ENCODE measurements around the gene CCDC63. TPM values are rescaled to one million over a fixed set of nuclear protein-coding genes. Genes with fewer than 3 reads are reported as not detected.
A peak's percentile ranks its signal among the peaks of the same experiment; 100 is the strongest.
"Not testable (repeated sequence)": the region's sequence is repeated elsewhere in the genome, so short reads cannot be mapped to it uniquely, and the experiment has no call there.

The CCDC63 gene
- total and polyA plus RNA-seq, 5 donors from 2014 or later: not detected

DNA sequence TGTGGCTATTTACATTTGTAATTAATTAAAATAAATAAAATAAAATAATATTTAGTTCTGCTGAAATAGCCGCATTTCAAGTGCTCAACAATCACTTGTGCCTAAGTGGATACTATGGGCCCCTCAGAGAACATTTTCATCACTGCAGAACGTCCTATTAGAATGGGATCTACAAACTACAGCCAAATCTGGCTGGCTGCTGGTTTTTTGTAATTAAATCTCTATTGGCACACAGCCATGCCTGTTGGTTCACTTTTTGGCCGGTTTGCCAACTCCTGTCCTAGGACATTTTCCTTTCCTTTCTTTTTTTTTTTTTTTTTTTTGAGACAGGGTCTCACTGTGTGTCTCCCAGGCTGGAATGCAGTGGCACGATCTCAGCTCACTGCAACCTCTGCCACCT lies 9.8 kb downstream of the CCDC63 start:
- Histone ChIP-seq H3K27me3 (ENCODE audit: control insufficient read depth, insufficient read depth, low read length) (no peaks in the 10 kb centered on the region), H3K4me1 (ENCODE audit: control insufficient read depth, insufficient read depth, low read length, poor library complexity, severe bottlenecking) (no peaks in the 10 kb centered on the region), H3K9me3 (ENCODE audit: control insufficient read depth in 2 of 2, low read length in 2 of 2) (no peaks in the 10 kb centered on the region), H3K36me3 (ENCODE audit: control insufficient read depth, insufficient read depth, low read length) (no peaks in the 10 kb centered on the region), H3K4me3 (ENCODE audit: low read depth, low read length) (no peak overlapping the region), H3K27ac (ENCODE audit: insufficient read depth, low read length, poor library complexity, severe bottlenecking) (no peak overlapping the region)
- Mint-ChIP-seq H3K27me3 (peaks cover 5% of the 10 kb centered on the region), H3K4me3 (no peak overlapping the region), H3K27ac (no peak overlapping the region), H3K4me1 (peaks cover 0 to 8% (median 0%) of the 10 kb centered on the region in 4 donors), H3K9me3 (peaks cover 0 to 2% (median 0%) of the 10 kb centered on the region in 7 donors), H3K36me3 (no peaks in the 10 kb centered on the region)
- no peak for DNase-seq
- ATAC-seq (ENCODE audit: low read depth in 2 of 2): no peak

DNA sequence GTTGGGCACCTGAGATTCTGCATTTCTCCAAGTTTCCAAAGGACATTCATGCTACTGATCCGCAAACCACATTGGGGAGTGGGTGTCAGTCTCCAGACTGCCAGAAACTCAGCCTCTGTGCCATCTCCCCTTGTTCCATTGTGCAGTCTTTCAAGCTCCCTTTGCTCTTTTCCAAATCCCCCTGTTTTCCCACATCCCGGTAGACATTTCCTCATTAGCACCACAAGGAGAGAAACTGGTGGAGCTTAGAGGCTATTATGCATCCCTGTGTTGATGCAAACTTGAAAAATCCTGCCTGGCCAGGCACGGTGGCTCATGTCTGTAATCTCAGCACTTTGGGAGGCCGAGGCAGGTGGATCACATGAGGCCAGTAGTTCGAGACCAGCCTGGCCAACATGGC lies 10.7 kb downstream of the CCDC63 start:
- Mint-ChIP-seq H3K9me3 (peaks cover 0 to 3% (median 0%) of the 10 kb centered on the region in 7 donors), H3K27me3 (peaks cover 5% of the 10 kb centered on the region), H3K4me1 (peaks cover 0 to 8% (median under 1%) of the 10 kb centered on the region in 4 donors), H3K4me3 (no peak overlapping the region), H3K36me3 (no peaks in the 10 kb centered on the region), H3K27ac (peak overlapping the region in 1 of 3 donors; percentile 69)
- H3K36me3 ChIP-seq (ENCODE audit: control insufficient read depth, insufficient read depth, low read length): no peaks in the 10 kb centered on the region
- ATAC-seq (ENCODE audit: low read depth in 2 of 2) (no peak), DNase-seq (no peak)
- no peaks in the 10 kb centered on the region for H3K4me1 ChIP-seq (ENCODE audit: control insufficient read depth, insufficient read depth, low read length, poor library complexity, severe bottlenecking)
- no peaks in the 10 kb centered on the region for H3K27me3 ChIP-seq (ENCODE audit: control insufficient read depth, insufficient read depth, low read length)
- H3K27ac ChIP-seq (ENCODE audit: insufficient read depth, low read length, poor library complexity, severe bottlenecking): no peak overlapping the region
- no peak overlapping the region for H3K4me3 ChIP-seq (ENCODE audit: low read depth, low read length)
- no peaks in the 10 kb centered on the region for H3K9me3 ChIP-seq (ENCODE audit: control insufficient read depth in 2 of 2, low read length in 2 of 2)

DNA sequence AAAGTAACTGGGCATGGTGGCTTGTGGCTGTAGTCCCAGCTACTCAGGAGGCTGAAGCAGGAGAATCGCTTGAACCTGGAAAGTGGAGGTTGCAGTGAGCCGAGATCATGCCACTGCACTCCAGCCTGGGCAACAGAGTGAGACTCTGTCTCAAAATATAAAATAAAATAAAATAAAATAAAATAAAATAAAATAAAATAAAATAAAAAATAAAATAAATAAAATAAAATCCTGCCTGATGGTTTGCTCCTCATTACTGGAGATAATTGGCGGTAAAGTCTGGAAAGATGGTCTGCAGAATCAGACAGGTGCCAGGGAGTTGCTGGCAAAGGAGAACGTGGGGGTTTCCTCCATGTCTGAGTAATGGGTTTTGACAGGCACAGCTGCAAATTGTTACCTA lies 11.2 kb downstream of the CCDC63 start:
- not testable (repeated sequence) for ATAC-seq (ENCODE audit: low read depth in 2 of 2); H3K36me3 ChIP-seq (ENCODE audit: control insufficient read depth, insufficient read depth, low read length); H3K4me3 Mint-ChIP-seq; H3K4me1 ChIP-seq (ENCODE audit: control insufficient read depth, insufficient read depth, low read length, poor library complexity, severe bottlenecking); H3K9me3 ChIP-seq (ENCODE audit: control insufficient read depth in 2 of 2, low read length in 2 of 2); H3K27ac ChIP-seq (ENCODE audit: insufficient read depth, low read length, poor library complexity, severe bottlenecking); H3K4me3 ChIP-seq (ENCODE audit: low read depth, low read length); H3K27me3 Mint-ChIP-seq; H3K4me1 Mint-ChIP-seq; H3K27me3 ChIP-seq (ENCODE audit: control insufficient read depth, insufficient read depth, low read length); H3K9me3 Mint-ChIP-seq; DNase-seq; H3K36me3 Mint-ChIP-seq
- peak overlapping the region in 1 of 3 donors; percentile 69 for H3K27ac Mint-ChIP-seq

DNA sequence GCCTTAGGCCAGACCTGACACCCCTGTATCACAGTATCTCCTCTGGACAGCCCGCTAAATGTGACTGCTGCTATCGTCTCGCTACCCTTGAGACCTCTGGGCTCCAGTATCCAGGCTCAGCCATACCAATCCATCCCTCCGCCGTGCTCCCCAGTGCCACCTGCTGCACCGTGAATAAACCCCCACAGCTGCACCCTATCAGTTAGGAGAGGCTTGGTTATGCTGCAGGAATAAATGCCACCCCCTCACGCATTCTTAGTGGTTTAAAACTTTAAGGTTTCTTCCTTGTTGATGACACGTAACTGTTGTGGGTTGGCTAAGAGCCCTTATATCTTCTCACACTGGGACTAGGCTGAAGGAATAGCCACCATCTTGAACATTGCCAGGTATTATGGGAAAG lies 12.1 kb downstream of the CCDC63 start:
- DNase-seq (no peak), ATAC-seq (ENCODE audit: low read depth in 2 of 2) (no peak)
- no peak overlapping the region for H3K4me3 ChIP-seq (ENCODE audit: low read depth, low read length)
- Mint-ChIP-seq H3K36me3 (no peaks in the 10 kb centered on the region), H3K27ac (no peak overlapping the region), H3K4me3 (no peak overlapping the region), H3K27me3 (peaks cover 2% of the 10 kb centered on the region), H3K4me1 (peaks cover 0 to 8% (median under 1%) of the 10 kb centered on the region in 4 donors), H3K9me3 (peaks cover 0 to 3% (median 0%) of the 10 kb centered on the region in 7 donors)
- H3K9me3 ChIP-seq (ENCODE audit: control insufficient read depth in 2 of 2, low read length in 2 of 2): no peaks in the 10 kb centered on the region
- no peaks in the 10 kb centered on the region for H3K27me3 ChIP-seq (ENCODE audit: control insufficient read depth, insufficient read depth, low read length)
- H3K36me3 ChIP-seq (ENCODE audit: control insufficient read depth, insufficient read depth, low read length): no peaks in the 10 kb centered on the region
- H3K4me1 ChIP-seq (ENCODE audit: control insufficient read depth, insufficient read depth, low read length, poor library complexity, severe bottlenecking): no peaks in the 10 kb centered on the region
- no peak overlapping the region for H3K27ac ChIP-seq (ENCODE audit: insufficient read depth, low read length, poor library complexity, severe bottlenecking)

DNA sequence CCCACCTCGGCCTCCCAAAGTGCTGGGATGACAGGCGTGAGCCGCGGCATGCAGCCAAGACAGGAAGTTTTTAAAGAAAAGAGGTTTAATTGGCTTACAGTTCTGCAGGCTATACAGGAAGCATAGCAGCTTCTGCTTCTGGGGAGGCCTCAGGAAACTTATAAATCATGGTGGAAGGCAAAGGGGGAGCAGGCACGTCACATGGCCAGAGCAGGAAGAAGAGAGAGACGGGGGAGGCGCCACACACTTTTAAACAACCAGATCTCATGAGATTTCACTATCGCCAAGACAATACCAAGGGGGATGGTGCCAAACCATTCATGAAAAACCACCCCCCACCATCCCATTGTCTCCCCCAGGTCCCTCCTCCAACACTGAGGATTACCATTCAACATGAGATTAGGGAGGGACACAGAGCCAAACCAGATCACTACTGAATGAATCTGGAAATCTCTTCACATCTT lies 14.1 kb downstream of the CCDC63 start:
- Mint-ChIP-seq H3K4me3 (no peak overlapping the region), H3K9me3 (peaks cover 0 to 3% (median 0%) of the 10 kb centered on the region in 7 donors), H3K4me1 (peaks cover 0 to 8% (median under 1%) of the 10 kb centered on the region in 4 donors), H3K27me3 (peaks cover 6% of the 10 kb centered on the region), H3K36me3 (no peaks in the 10 kb centered on the region), H3K27ac (peak overlapping the region in 1 of 3 donors; percentile 51)
- Histone ChIP-seq H3K4me3 (ENCODE audit: low read depth, low read length) (no peak overlapping the region), H3K27ac (ENCODE audit: insufficient read depth, low read length, poor library complexity, severe bottlenecking) (no peak overlapping the region), H3K9me3 (ENCODE audit: control insufficient read depth in 2 of 2, low read length in 2 of 2) (no peaks in the 10 kb centered on the region), H3K27me3 (ENCODE audit: control insufficient read depth, insufficient read depth, low read length) (no peaks in the 10 kb centered on the region), H3K4me1 (ENCODE audit: control insufficient read depth, insufficient read depth, low read length, poor library complexity, severe bottlenecking) (no peaks in the 10 kb centered on the region), H3K36me3 (ENCODE audit: control insufficient read depth, insufficient read depth, low read length) (no peaks in the 10 kb centered on the region)
- DNase-seq (no peak), ATAC-seq (ENCODE audit: low read depth in 2 of 2) (no peak)

DNA sequence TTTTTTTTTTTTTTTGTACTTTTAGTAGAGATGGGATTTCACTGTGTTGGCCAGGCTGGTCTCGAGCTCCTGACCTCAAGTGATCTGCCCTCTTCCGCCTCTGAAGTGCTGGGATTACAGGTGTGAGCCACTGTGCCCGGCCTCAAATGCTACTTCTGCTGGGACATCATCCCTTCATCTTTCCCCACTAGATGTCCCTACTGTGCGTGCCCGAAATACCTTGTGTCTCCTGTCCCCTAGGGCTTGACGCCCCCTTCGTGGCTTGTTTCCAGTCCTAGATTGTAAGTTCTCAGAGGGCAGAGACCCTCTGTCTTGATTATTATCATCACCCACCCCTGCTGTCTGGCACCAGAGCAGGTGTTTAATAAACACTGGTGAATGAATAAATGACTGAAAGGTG lies 14.9 kb downstream of the CCDC63 start:
- H3K27me3 Mint-ChIP-seq: peaks cover 6% of the 10 kb centered on the region
- ATAC-seq (ENCODE audit: low read depth in 2 of 2): no peak

DNA sequence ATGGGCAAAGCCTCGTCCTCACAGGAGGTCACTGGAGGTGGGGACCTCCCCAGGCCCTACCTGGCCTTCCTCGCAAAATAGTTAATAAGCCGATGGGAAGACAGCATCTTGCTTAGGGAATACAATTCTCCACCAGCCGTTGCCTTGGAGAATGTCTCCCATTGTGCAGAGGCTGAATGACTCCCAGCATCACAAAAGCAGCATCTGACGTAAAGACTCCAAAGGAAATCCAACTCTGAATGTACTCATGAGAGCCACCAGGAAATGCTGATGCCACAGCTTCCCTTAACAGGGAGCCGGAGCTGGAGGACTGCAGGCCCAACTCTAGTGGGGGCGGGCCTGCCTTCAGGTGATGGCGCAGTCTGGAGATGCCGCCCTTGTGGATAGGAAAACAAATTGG lies 15.5 kb downstream of the CCDC63 start:
- Mint-ChIP-seq H3K27me3 (peaks cover 6% of the 10 kb centered on the region), H3K4me1 (peaks cover 0 to 8% (median under 1%) of the 10 kb centered on the region in 4 donors), H3K4me3 (no peak overlapping the region), H3K27ac (no peak overlapping the region), H3K9me3 (peaks cover 0 to 3% (median 0%) of the 10 kb centered on the region in 7 donors), H3K36me3 (no peaks in the 10 kb centered on the region)
- H3K4me3 ChIP-seq (ENCODE audit: low read depth, low read length): no peak overlapping the region
- H3K36me3 ChIP-seq (ENCODE audit: control insufficient read depth, insufficient read depth, low read length): no peaks in the 10 kb centered on the region
- no peaks in the 10 kb centered on the region for H3K4me1 ChIP-seq (ENCODE audit: control insufficient read depth, insufficient read depth, low read length, poor library complexity, severe bottlenecking)
- ATAC-seq (ENCODE audit: low read depth in 2 of 2): no peak
- DNase-seq: no peak
- H3K9me3 ChIP-seq (ENCODE audit: control insufficient read depth in 2 of 2, low read length in 2 of 2): no peaks in the 10 kb centered on the region
- H3K27me3 ChIP-seq (ENCODE audit: control insufficient read depth, insufficient read depth, low read length): no peaks in the 10 kb centered on the region
- no peak overlapping the region for H3K27ac ChIP-seq (ENCODE audit: insufficient read depth, low read length, poor library complexity, severe bottlenecking)

More for the DNA sequence above, 14.9 kb downstream of the CCDC63 start:
- no peaks in the 10 kb centered on the region for H3K27me3 ChIP-seq (ENCODE audit: control insufficient read depth, insufficient read depth, low read length)
- Mint-ChIP-seq H3K36me3 (no peaks in the 10 kb centered on the region), H3K4me3 (no peak overlapping the region), H3K9me3 (peaks cover 0 to 3% (median 0%) of the 10 kb centered on the region in 7 donors), H3K27ac (no peak overlapping the region), H3K4me1 (peaks cover 0 to 8% (median under 1%) of the 10 kb centered on the region in 4 donors)
- no peaks in the 10 kb centered on the region for H3K4me1 ChIP-seq (ENCODE audit: control insufficient read depth, insufficient read depth, low read length, poor library complexity, severe bottlenecking)
- no peak for DNase-seq
- H3K9me3 ChIP-seq (ENCODE audit: control insufficient read depth in 2 of 2, low read length in 2 of 2): no peaks in the 10 kb centered on the region
- H3K4me3 ChIP-seq (ENCODE audit: low read depth, low read length): no peak overlapping the region
- H3K36me3 ChIP-seq (ENCODE audit: control insufficient read depth, insufficient read depth, low read length): no peaks in the 10 kb centered on the region
- no peak overlapping the region for H3K27ac ChIP-seq (ENCODE audit: insufficient read depth, low read length, poor library complexity, severe bottlenecking)

DNA sequence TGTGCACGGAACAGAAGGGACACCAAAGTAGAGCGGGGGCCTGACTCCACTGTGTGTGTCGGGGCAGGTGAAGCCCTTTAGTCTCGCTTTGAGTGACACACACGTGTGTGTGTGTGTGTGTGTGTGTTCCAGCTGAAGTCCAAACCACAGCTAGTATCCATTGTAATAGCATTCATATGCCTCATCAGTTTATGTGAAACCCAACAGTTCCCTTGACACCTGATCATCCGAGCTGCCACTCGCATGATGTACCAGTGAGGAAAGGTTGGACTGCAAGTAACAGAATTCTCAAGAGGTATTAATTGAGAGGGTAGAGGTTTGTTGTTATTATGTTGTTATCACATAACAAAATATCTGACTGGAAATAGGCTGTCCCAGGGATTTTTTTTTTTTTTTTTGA lies 16.4 kb downstream of the CCDC63 start:
- Histone ChIP-seq H3K9me3 (ENCODE audit: control insufficient read depth in 2 of 2, low read length in 2 of 2) (no peaks in the 10 kb centered on the region), H3K4me3 (ENCODE audit: low read depth, low read length) (no peak overlapping the region), H3K4me1 (ENCODE audit: control insufficient read depth, insufficient read depth, low read length, poor library complexity, severe bottlenecking) (no peaks in the 10 kb centered on the region), H3K36me3 (ENCODE audit: control insufficient read depth, insufficient read depth, low read length) (no peaks in the 10 kb centered on the region), H3K27me3 (ENCODE audit: control insufficient read depth, insufficient read depth, low read length) (no peaks in the 10 kb centered on the region), H3K27ac (ENCODE audit: insufficient read depth, low read length, poor library complexity, severe bottlenecking) (no peak overlapping the region)
- Mint-ChIP-seq H3K4me3 (no peak overlapping the region), H3K9me3 (peaks cover 0 to 3% (median 0%) of the 10 kb centered on the region in 7 donors), H3K27me3 (peaks cover 6% of the 10 kb centered on the region), H3K4me1 (peaks cover 0 to 8% (median under 1%) of the 10 kb centered on the region in 4 donors), H3K36me3 (no peaks in the 10 kb centered on the region), H3K27ac (no peak overlapping the region)
- ATAC-seq (ENCODE audit: low read depth in 2 of 2): no peak
- no peak for DNase-seq

Measured in CD4-positive, CD25-positive, alpha-beta regulatory T cell (primary cell).